Measurements from ENCODE around the gene KRT35. TPM values are rescaled to one million over a fixed set of nuclear protein-coding genes. Genes with fewer than 3 reads are reported as not detected.
"Not testable (repeated sequence)": the region's sequence is repeated elsewhere in the genome, so short reads cannot be mapped to it uniquely, and the experiment has no call there.

The KRT35 gene
- total RNA-seq, 2 experiments from 2014 or later = not detected

- Mint-ChIP-seq H3K27ac (no peak overlapping the region), H3K27me3 (peaks cover 5% of the 10 kb centered on the region), H3K36me3 (ENCODE audit: low read depth) (no peaks in the 10 kb centered on the region), H3K4me3 (no peak overlapping the region), H3K9me3 (no peaks in the 10 kb centered on the region), H3K4me1 (no peaks in the 10 kb centered on the region)
- ChIA-PET CTCF (interaction anchor here (0.7 kb wide), 1 partner anchor 94 kb away, joined by 3 read pairs; no protein-coding TSS in a partner anchor), POLR2A (no interaction called here)
- no peak for DNase-seq
Observed at GRCh38 chr17:41434005-41434404, 46.9 kb downstream of the KRT35 start.

GRCh38 chr17:41433586-41433985, 47.4 kb downstream of the KRT35 start:
- ChIA-PET POLR2A (no interaction called here), CTCF (no interaction called here)
- Mint-ChIP-seq H3K9me3 (no peaks in the 10 kb centered on the region), H3K36me3 (ENCODE audit: low read depth) (no peaks in the 10 kb centered on the region), H3K27ac (no peak overlapping the region), H3K27me3 (peaks cover 5% of the 10 kb centered on the region), H3K4me3 (no peak overlapping the region), H3K4me1 (no peaks in the 10 kb centered on the region)
- no peak for DNase-seq

GRCh38 chr17:41430376-41430775, 50.6 kb downstream of the KRT35 start:
- CTCF ChIA-PET = interaction anchor here (0.7 to 1.7 kb wide), 2 partner anchors 72 to 211 kb away, joined by 3 read pairs; no protein-coding TSS in a partner anchor

GRCh38 chr17:41429667-41430066, 51.3 kb downstream of the KRT35 start:
- ChIA-PET CTCF (interaction anchor here (1.7 kb wide), 1 partner anchor 73 kb away, joined by 3 read pairs; no protein-coding TSS in a partner anchor), POLR2A (no interaction called here)
- H3K36me3 Mint-ChIP-seq (ENCODE audit: low read depth) = no peaks in the 10 kb centered on the region
- no peaks in the 10 kb centered on the region for H3K9me3 Mint-ChIP-seq
- H3K4me1 Mint-ChIP-seq = no peaks in the 10 kb centered on the region
- no peak for DNase-seq
- H3K27ac Mint-ChIP-seq = no peak overlapping the region
- H3K4me3 Mint-ChIP-seq = no peak overlapping the region
- H3K27me3 Mint-ChIP-seq = peaks cover 5% of the 10 kb centered on the region

More at GRCh38 chr17:41430376-41430775, 50.6 kb downstream of the KRT35 start:
- H3K4me1 Mint-ChIP-seq; H3K27ac Mint-ChIP-seq; H3K36me3 Mint-ChIP-seq (ENCODE audit: low read depth); POLR2A ChIA-PET; H3K9me3 Mint-ChIP-seq; DNase-seq; H3K4me3 Mint-ChIP-seq; H3K27me3 Mint-ChIP-seq: not testable (repeated sequence)

DNA sequence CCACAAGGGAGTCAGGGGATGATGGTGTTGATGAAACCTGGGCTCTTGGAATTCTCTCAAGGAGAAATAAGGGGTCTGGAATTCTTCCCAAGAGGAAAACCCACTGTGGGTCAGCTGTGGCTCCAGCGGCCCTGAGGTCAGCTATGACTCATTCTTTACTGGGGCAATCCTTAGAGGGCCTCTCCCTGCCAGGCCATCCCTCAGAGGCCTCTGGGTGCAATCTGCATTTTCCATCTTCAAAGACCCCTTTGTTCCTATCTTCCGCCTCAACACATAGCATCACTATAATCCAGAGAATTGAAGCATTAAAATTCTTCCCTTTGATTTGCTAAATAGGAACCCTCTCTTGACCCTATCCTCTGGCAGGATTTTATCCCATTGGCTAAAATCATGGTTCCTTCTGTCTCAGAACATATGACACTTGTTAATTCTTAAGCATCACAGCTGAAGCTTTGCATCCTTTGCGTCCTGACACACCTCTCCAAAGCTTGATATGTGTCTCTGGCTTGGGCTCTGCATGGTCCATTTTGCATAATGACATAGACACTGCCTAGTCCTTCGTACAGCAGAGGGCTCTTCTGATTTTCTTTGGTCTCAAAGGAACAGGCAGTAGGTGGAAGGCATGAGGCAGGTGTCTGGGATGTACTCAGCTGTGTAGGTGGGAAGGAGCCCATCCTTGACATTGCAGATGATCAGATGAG, 52.2 kb downstream of the KRT35 start:
- CTCF ChIA-PET = no interaction called here
- Mint-ChIP-seq H3K4me3 (no peak overlapping the region), H3K4me1 (no peaks in the 10 kb centered on the region), H3K27me3 (peaks cover 5% of the 10 kb centered on the region), H3K9me3 (no peaks in the 10 kb centered on the region), H3K27ac (no peak overlapping the region), H3K36me3 (ENCODE audit: low read depth) (no peaks in the 10 kb centered on the region)
- DNase-seq = no peak
- POLR2A ChIA-PET = no interaction called here

Small RNA genes within 50 kb of the gene (microRNA-seq; reads per million reads assigned to microRNA genes)
- not detected for gene MIR6510 (ENCODE audit: borderline microRNAs expressed, borderline replicate concordance)

Other genes with a start within 250 kb of the KRT35 start
- not detected for gene KRTAP9-3, start 248.7 kb downstream of the KRT35 start, total RNA-seq
- not detected for gene KRTAP9-8, start 243.2 kb downstream of the KRT35 start, total RNA-seq
- not detected for gene KRTAP9-4, start 231.5 kb downstream of the KRT35 start, total RNA-seq
- gene KRTAP9-9, start 225.8 kb downstream of the KRT35 start, total RNA-seq = not detected
- gene KRTAP9-6, start 215.8 kb downstream of the KRT35 start, total RNA-seq = not detected
- not detected for gene KRTAP9-7, start 205.5 kb downstream of the KRT35 start, total RNA-seq
- not detected for gene KRTAP29-1, start 178.3 kb downstream of the KRT35 start, total RNA-seq
- gene KRTAP16-1, start 171.8 kb downstream of the KRT35 start, total RNA-seq = under 1 TPM in 1 of 2 experiments, not detected in 1; 0.12 TPM
- not detected for gene KRTAP17-1, start 165.4 kb downstream of the KRT35 start, total RNA-seq
- gene KRT33A, start 130.3 kb downstream of the KRT35 start, total RNA-seq = not detected
- not detected for gene KRT33B, start 111.3 kb downstream of the KRT35 start, total RNA-seq
- not detected for gene KRT34, start 98.8 kb downstream of the KRT35 start, total RNA-seq
- gene KRT31, start 83.5 kb downstream of the KRT35 start, total RNA-seq = not detected
- gene KRT37, start 56.6 kb downstream of the KRT35 start, total RNA-seq = not detected
- not detected for gene KRT38, start 40.2 kb downstream of the KRT35 start, total RNA-seq
- not detected for gene KRT32, start 13.8 kb downstream of the KRT35 start, total RNA-seq
- gene KRT36, start 8.8 kb upstream of the KRT35 start, total RNA-seq = not detected
- gene KRT13, start 24.5 kb upstream of the KRT35 start, total RNA-seq = not detected
- gene KRT15, start 37.7 kb upstream of the KRT35 start, total RNA-seq = not detected
- gene KRT19, start 47.2 kb upstream of the KRT35 start, total RNA-seq = not detected
- not detected for gene KRT9, start 90.9 kb upstream of the KRT35 start, total RNA-seq
- not detected for gene KRT14, start 105.7 kb upstream of the KRT35 start, total RNA-seq
- gene KRT16, start 131.6 kb upstream of the KRT35 start, total RNA-seq = not detected
- under 1 TPM in 1 of 2 experiments, not detected in 1; 0.25 TPM for gene KRT17, start 143.4 kb upstream of the KRT35 start, total RNA-seq
- 100 to 1,000 TPM; 605 to 645 TPM for gene EIF1, start 207.7 kb upstream of the KRT35 start, total RNA-seq
- gene GAST, start 231.2 kb upstream of the KRT35 start, total RNA-seq = not detected